Measurements from ENCODE around the gene OR52D1. TPM values are rescaled to one million over a fixed set of nuclear protein-coding genes. Genes with fewer than 3 reads are reported as not detected.

OR52D1 gene
- total RNA-seq, 2 experiments from 2014 or later: not detected

DNA sequence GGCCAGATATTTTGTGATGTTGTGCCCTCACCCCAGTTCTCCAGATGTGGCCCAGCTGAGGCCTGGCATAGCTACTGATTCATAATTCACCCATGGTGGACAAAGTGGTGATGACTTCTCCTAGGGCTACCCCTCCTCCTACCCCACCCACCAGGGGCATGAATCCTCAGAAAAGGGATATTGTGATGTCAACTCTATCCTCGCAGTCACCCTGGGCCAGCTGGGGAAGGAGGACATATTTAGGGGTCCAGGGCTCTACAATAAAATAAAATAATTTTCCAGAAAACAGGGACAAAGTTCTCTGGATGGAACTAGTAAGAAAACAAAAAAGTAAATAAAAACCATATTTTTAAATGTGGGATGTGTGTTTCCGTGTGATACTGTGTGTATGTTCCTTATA, 28.1 kb downstream of the OR52D1 start, which contains the start of gene UBQLNL:
TSS of gene UBQLNL (minus strand) at position 101 of the 400 bp plus-strand sequence. CDS start 258 bp downstream, outside the sequence.
- ATAC-seq (no peak), DNase-seq (no peak)
- peaks cover under 1% of the 10 kb centered on the region for H3K27me3 Mint-ChIP-seq
- intact Hi-C loops (cut with DNase I, micrococcal nuclease): no loop called here
- no peak within 1 kb of the TSS for H3K27ac Mint-ChIP-seq
- no peak within 1 kb of the TSS for H3K4me3 Mint-ChIP-seq
- H3K4me1 Mint-ChIP-seq: no peaks in the 10 kb centered on the region
- no peaks in the 10 kb centered on the region for H3K36me3 Mint-ChIP-seq (ENCODE audit: low read depth)
- H3K9me3 Mint-ChIP-seq (ENCODE audit: low read depth): no peaks in the 10 kb centered on the region
- ChIA-PET CTCF (no interaction called here), POLR2A (no interaction called here)

GRCh38 chr11:5521540-5521939, 33.1 kb downstream of the OR52D1 start:
- DNase-seq: no peak

GRCh38 chr11:5522308-5522707, 33.8 kb downstream of the OR52D1 start:
- ChIA-PET CTCF (no interaction called here), POLR2A (no interaction called here)
- Mint-ChIP-seq H3K27ac (no peak overlapping the region), H3K9me3 (ENCODE audit: low read depth) (no peaks in the 10 kb centered on the region), H3K4me1 (no peaks in the 10 kb centered on the region), H3K27me3 (no peaks in the 10 kb centered on the region), H3K4me3 (no peak overlapping the region), H3K36me3 (ENCODE audit: low read depth) (no peaks in the 10 kb centered on the region)
- ATAC-seq (no peak), DNase-seq (no peak)
- intact Hi-C loops (cut with DNase I, micrococcal nuclease): no loop called here

More at GRCh38 chr11:5521540-5521939, 33.1 kb downstream of the OR52D1 start:
- intact Hi-C loops (cut with DNase I, micrococcal nuclease): no loop called here
- ChIA-PET POLR2A (no interaction called here), CTCF (no interaction called here)
- H3K27ac Mint-ChIP-seq: no peak overlapping the region
- H3K9me3 Mint-ChIP-seq (ENCODE audit: low read depth): no peaks in the 10 kb centered on the region
- H3K27me3 Mint-ChIP-seq: no peaks in the 10 kb centered on the region
- no peak for ATAC-seq
- H3K4me3 Mint-ChIP-seq: no peak overlapping the region
- no peaks in the 10 kb centered on the region for H3K4me1 Mint-ChIP-seq
- H3K36me3 Mint-ChIP-seq (ENCODE audit: low read depth): no peaks in the 10 kb centered on the region

DNA sequence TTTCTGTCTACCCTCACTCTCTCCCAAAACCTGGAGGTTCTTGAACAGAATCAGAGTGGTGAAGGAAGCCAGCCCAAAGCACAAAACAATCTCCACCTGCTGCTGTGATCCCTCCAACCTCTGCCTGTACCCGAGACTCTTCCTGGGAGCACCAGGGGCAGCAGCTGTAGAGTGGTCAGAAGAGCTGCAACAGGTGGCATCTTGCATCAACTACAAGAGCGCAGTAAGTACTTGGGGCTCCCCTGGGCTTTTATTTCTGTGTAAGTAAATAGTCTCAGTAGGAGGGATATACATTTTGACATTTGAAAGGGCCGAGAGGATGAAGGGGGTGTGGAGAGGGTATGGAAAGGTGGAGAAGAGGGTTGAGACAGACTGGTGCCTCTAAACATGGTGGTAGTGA, 36.3 kb downstream of the OR52D1 start:
- DNase-seq (no peak), ATAC-seq (no peak)
- H3K27me3 Mint-ChIP-seq: no peaks in the 10 kb centered on the region
- intact Hi-C loops (cut with DNase I, micrococcal nuclease): no loop called here
- no peaks in the 10 kb centered on the region for H3K9me3 Mint-ChIP-seq (ENCODE audit: low read depth)
- ChIA-PET POLR2A (no interaction called here), CTCF (interaction anchor here (0.7 to 1.1 kb wide), 3 partner anchors 12 to 32 kb away, joined by 3 read pairs; no protein-coding TSS in a partner anchor)
- no peak overlapping the region for H3K27ac Mint-ChIP-seq
- no peaks in the 10 kb centered on the region for H3K4me1 Mint-ChIP-seq
- no peaks in the 10 kb centered on the region for H3K36me3 Mint-ChIP-seq (ENCODE audit: low read depth)
- H3K4me3 Mint-ChIP-seq: no peak overlapping the region

DNA sequence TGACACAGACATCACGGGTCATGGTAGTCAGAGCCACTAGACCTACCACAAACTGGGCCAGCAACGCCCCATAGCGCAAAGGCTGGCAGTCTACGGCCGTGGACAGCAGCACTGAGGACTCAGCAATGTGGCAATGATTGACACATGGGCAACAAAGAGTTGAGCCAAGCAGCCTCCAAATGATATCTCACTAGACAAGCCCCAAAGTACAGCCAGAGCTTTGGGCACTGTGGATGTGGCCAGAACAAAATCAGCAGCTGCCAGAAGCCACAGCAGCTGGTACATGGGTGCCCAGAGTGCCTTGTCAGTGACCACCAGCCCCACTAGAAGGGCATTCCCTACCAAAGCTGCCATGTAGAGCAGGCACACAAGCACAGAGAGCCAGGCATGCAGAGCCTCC, 39.2 kb downstream of the OR52D1 start:
- Mint-ChIP-seq H3K4me3 (no peak overlapping the region), H3K27me3 (no peaks in the 10 kb centered on the region), H3K36me3 (ENCODE audit: low read depth) (no peaks in the 10 kb centered on the region), H3K9me3 (ENCODE audit: low read depth) (no peaks in the 10 kb centered on the region), H3K27ac (no peak overlapping the region), H3K4me1 (no peaks in the 10 kb centered on the region)
- ChIA-PET POLR2A (interaction anchor here (0.5 kb wide), 1 partner anchor 240 kb away, joined by 3 read pairs; no protein-coding TSS in a partner anchor), CTCF (interaction anchor here (0.5 kb wide), 1 partner anchor 301 kb away, joined by 3 read pairs; no protein-coding TSS in a partner anchor)
- ATAC-seq (no peak), DNase-seq (no peak)
- intact Hi-C loops (cut with DNase I, micrococcal nuclease): no loop called here

DNA sequence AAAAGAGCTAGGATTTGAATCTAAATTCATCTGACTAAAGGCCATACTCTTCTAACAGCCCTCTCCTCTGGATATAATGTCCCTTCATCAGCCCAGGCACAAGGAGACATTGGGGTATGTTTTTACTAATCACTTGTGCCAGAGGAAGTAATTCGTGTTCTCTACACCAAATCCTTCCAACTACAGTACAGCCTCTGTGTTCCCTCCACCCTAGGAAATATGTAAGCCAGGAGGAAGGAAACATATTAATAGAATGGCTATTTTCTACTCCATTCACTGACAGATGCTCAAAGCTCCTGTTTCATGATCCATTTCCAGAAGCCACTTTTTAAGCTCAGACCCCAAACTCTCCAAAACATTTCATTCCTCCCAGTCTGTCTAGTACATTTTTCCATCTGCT, 40.0 kb downstream of the OR52D1 start:
- H3K9me3 Mint-ChIP-seq (ENCODE audit: low read depth): no peaks in the 10 kb centered on the region

DNA sequence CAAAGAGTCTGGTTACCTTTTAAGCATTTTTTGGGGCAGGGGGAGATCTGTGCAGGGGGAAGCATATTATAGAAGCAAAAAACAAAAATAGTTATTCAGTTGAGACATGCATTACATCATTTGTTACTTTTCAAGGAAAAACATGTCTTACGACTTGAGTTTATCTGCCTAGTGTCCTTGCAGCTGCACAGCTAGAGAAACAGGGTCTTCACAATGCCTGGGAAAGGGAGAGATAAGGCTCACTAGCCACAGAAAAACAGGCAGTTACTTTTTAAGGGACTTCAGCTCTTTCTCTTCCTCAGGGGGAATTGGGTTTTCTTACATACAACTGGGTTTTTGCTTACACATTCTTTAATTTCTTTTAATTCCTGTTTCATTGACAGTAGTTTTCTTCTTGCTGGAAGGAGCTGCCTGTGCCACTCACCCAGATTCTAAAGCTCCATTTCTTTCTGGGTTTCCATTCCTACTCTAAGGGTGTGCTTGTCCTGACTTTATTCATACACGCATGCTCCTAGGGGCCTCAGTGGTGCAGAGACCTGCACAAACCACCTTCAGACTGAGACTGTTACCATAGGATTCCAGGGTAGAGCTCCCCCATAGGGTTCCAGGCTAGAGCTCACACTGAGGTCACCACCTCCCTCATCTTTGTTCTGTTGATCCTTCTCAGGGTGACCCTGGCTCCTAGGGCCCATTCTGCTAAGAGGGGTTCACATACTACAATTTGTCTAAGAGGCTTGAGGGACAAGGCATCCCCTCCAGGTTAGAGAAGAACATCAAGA, 42.8 kb downstream of the OR52D1 start:
- H3K27me3 Mint-ChIP-seq: no peaks in the 10 kb centered on the region
- intact Hi-C loops (cut with DNase I, micrococcal nuclease): no loop called here

More for the DNA sequence above, 40.0 kb downstream of the OR52D1 start:
- Mint-ChIP-seq H3K4me1 (no peaks in the 10 kb centered on the region), H3K36me3 (ENCODE audit: low read depth) (no peaks in the 10 kb centered on the region), H3K4me3 (no peak overlapping the region), H3K27me3 (no peaks in the 10 kb centered on the region), H3K27ac (no peak overlapping the region)
- no peak for DNase-seq
- no peak for ATAC-seq
- CTCF ChIA-PET: no interaction called here
- POLR2A ChIA-PET: no interaction called here
- intact Hi-C loops (cut with DNase I, micrococcal nuclease): no loop called here

GRCh38 chr11:5534046-5534445, 45.6 kb downstream of the OR52D1 start:
- H3K27ac Mint-ChIP-seq: no peak overlapping the region
- ATAC-seq (no peak), DNase-seq (no peak)
- intact Hi-C loops (cut with DNase I, micrococcal nuclease): no loop called here
- H3K9me3 Mint-ChIP-seq (ENCODE audit: low read depth): peaks cover 2% of the 10 kb centered on the region
- POLR2A ChIA-PET: no interaction called here
- H3K36me3 Mint-ChIP-seq (ENCODE audit: low read depth): no peaks in the 10 kb centered on the region
- no peaks in the 10 kb centered on the region for H3K4me1 Mint-ChIP-seq
- CTCF ChIA-PET: no interaction called here
- no peaks in the 10 kb centered on the region for H3K27me3 Mint-ChIP-seq
- H3K4me3 Mint-ChIP-seq: no peak overlapping the region

More for the DNA sequence above, 42.8 kb downstream of the OR52D1 start:
- Mint-ChIP-seq H3K4me3 (no peak overlapping the region), H3K27ac (no peak overlapping the region), H3K4me1 (no peaks in the 10 kb centered on the region), H3K9me3 (ENCODE audit: low read depth) (no peaks in the 10 kb centered on the region), H3K36me3 (ENCODE audit: low read depth) (no peaks in the 10 kb centered on the region)
- no peak for DNase-seq
- ChIA-PET CTCF (interaction anchor here (0.6 kb wide), 1 partner anchor 39 kb away, joined by 3 read pairs; no protein-coding TSS in a partner anchor), POLR2A (no interaction called here)
- ATAC-seq: no peak

DNA sequence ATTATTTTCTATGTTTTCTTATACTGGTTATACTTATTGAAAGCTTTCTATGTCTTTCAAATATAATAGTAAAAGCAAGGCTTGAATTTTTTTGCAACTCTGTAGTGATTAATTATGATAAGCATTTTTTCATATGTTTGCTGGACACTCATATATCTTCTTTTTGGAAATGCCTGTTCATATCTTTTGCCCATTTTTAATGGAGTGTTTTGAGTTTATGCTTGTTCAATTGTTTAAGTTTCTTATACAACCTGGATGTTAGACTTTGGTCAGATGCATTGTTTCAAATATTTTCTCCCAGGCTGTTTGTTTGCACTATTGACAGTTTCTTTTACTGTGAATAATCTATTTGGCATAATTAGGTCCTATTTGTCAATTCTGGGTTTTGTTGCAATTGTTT, 48.0 kb downstream of the OR52D1 start:
- intact Hi-C loops (cut with DNase I, micrococcal nuclease): no loop called here

More for the DNA sequence above, 48.0 kb downstream of the OR52D1 start:
- no peak overlapping the region for H3K27ac Mint-ChIP-seq
- ATAC-seq (no peak), DNase-seq (no peak)
- peaks cover 2% of the 10 kb centered on the region for H3K9me3 Mint-ChIP-seq (ENCODE audit: low read depth)
- no peaks in the 10 kb centered on the region for H3K27me3 Mint-ChIP-seq
- CTCF ChIA-PET: no interaction called here
- no peaks in the 10 kb centered on the region for H3K36me3 Mint-ChIP-seq (ENCODE audit: low read depth)
- no peaks in the 10 kb centered on the region for H3K4me1 Mint-ChIP-seq
- POLR2A ChIA-PET: no interaction called here
- H3K4me3 Mint-ChIP-seq: no peak overlapping the region

Other genes with a start within 250 kb of the OR52D1 start
- not detected for gene HBG1, start 238.8 kb upstream of the OR52D1 start, total RNA-seq
- not detected for gene HBG2, start 233.9 kb upstream of the OR52D1 start, total RNA-seq
- not detected for gene HBE1, start 218.7 kb upstream of the OR52D1 start, total RNA-seq
- not detected for gene OR51B4, start 186.7 kb upstream of the OR52D1 start, total RNA-seq
- not detected for gene OR51B2, start 164.4 kb upstream of the OR52D1 start, total RNA-seq
- gene OR51B5, start 145.2 kb upstream of the OR52D1 start, total RNA-seq: not detected
- gene OR51B6, start 137.2 kb upstream of the OR52D1 start, total RNA-seq: not detected
- not detected for gene OR51M1, start 104.9 kb upstream of the OR52D1 start, total RNA-seq
- gene OR51Q1, start 66.6 kb upstream of the OR52D1 start, total RNA-seq: not detected
- not detected for gene OR51I1, start 47.2 kb upstream of the OR52D1 start, total RNA-seq
- not detected for gene OR51I2, start 39.4 kb upstream of the OR52D1 start, total RNA-seq
- not detected for gene UBQLN3, start 21.3 kb downstream of the OR52D1 start, total RNA-seq
- gene UBQLNL, start 28.0 kb downstream of the OR52D1 start, total RNA-seq: under 1 TPM; 0.11 to 0.14 TPM
- not detected for gene OR52H1, start 59.9 kb downstream of the OR52D1 start, total RNA-seq
- not detected for gene OR52B6, start 92.2 kb downstream of the OR52D1 start, total RNA-seq
- under 1 TPM; 0.75 to 0.76 TPM for gene TRIM6, start 108.0 kb downstream of the OR52D1 start, total RNA-seq
- 10 to 100 TPM; 10.4 to 11.8 TPM for gene TRIM34, start 136.3 kb downstream of the OR52D1 start, total RNA-seq
- 10 to 100 TPM; 16.4 to 17.9 TPM for gene TRIM5, start 196.4 kb downstream of the OR52D1 start, total RNA-seq
- gene TRIM22, start 201.1 kb downstream of the OR52D1 start, total RNA-seq: 100 to 1,000 TPM in 1 of 2 experiments, 10 to 100 TPM in 1; 73.4 to 101 TPM
- gene OR56B1, start 247.8 kb downstream of the OR52D1 start, total RNA-seq: under 1 TPM; 0.14 to 0.16 TPM